Placental pericyte (primary cell): Measurements from ENCODE around the gene TEPSIN. TPM values are rescaled to one million over a fixed set of nuclear protein-coding genes. Genes with fewer than 3 reads are reported as not detected.

Experiments used
- total RNA-seq: library from RNA; depleted of rRNA; stranded (reverse); fragments of >200 nt; gene quantifications from 2 replicates; pipeline ENCODE4 v1.2.3, GENCODE V29; 2012

Gene TEPSIN
- 16.9 and 24.9 TPM in 2 replicates for total RNA-seq

GRCh38 chr17:81238815-81239713 is at the start of gene TEPSIN, which contains the start of gene NDUFAF8:
Gene TEPSIN (minus strand): TSS chr17:81239055. CDS start chr17:81239033, 22 bp downstream.
Gene NDUFAF8 (plus strand): TSS chr17:81239318. CDS start chr17:81239364, 46 bp downstream.

GRCh38 chr17:81222906-81223761 is 15.7 kb downstream of the TEPSIN start, which contains the start of gene CEP131:
Gene CEP131 (minus strand): TSS chr17:81222965. CDS start chr17:81220056, 2,909 bp downstream.

Other genes starting within 250 kb of the TEPSIN start
- gene CHMP6, start 247.2 kb downstream of the TEPSIN start, total RNA-seq, result 23.2 and 24.5 TPM in 2 replicates
- gene BAIAP2, start 203.9 kb downstream of the TEPSIN start, total RNA-seq, result 26.5 and 32.8 TPM in 2 replicates
- not detected in 2 replicates for gene PVALEF, start 73.5 kb downstream of the TEPSIN start, total RNA-seq
- under 0.01 TPM in 1 of 2 replicates, not detected in the other for gene AATK, start 72.8 kb downstream of the TEPSIN start, total RNA-seq
- 9.4 and 15.6 TPM in 2 replicates for gene CEP131, start 16.1 kb downstream of the TEPSIN start, total RNA-seq
- 21.5 and 69.6 TPM in 2 replicates for gene NDUFAF8, start 263 bp upstream of the TEPSIN start, total RNA-seq
- 61.1 and 104 TPM in 2 replicates for gene SLC38A10, start 56.3 kb upstream of the TEPSIN start, total RNA-seq
- gene BAHCC1, start 156.4 kb upstream of the TEPSIN start, total RNA-seq, result 4.6 and 8.0 TPM in 2 replicates